WTC11 (cell line): ENCODE measurements around the gene TFAP2B. TPM values are rescaled to one million over a fixed set of nuclear protein-coding genes. Genes with fewer than 3 reads are reported as not detected.

Experiments used
- ATAC-seq: fragments of 200-7000 bp; cut with Tn5 transposase; 2 replicates; pipeline ENCODE4 v1.10.0; 2021; ENCODE audit warnings: mild to moderate bottlenecking, moderate library complexity
- CTCF ChIA-PET: fragments of 300-600 bp; sonication (Branson Sonifier 250); formaldehyde crosslinking; loops from one replicate; lab custom pipeline; 2021; ENCODE audit warnings: antibody characterized with exemption; lab: Charles Lee
- POLR2A ChIA-PET: fragments of 350-600 bp; sonication (Branson Sonifier 250); formaldehyde crosslinking; loops from one replicate; lab custom pipeline; 2021; ENCODE audit warnings: antibody characterized with exemption; lab: Charles Lee
- DNase-seq: peaks from one replicate; pipeline ENCODE4 v3.0.0; 2021; ENCODE audit warnings: low spot score
- H3K27ac Mint-ChIP-seq: 2 replicates; pipeline ENCODE4 v1.8.0; 2021; ENCODE audit warnings: mixed read lengths
- H3K27me3 Mint-ChIP-seq: 2 replicates; pipeline ENCODE4 v1.8.0; 2021; ENCODE audit warnings: low read depth, mild to moderate bottlenecking, moderate library complexity, mixed read lengths
- H3K36me3 Mint-ChIP-seq: 2 replicates; pipeline ENCODE4 v1.8.0; 2021; ENCODE audit warnings: mixed read lengths
- H3K4me1 Mint-ChIP-seq: 2 replicates; pipeline ENCODE4 v1.8.0; 2022; ENCODE audit warnings: mixed read lengths
- H3K4me3 Mint-ChIP-seq: 2 replicates; pipeline ENCODE4 v1.8.0; 2021; ENCODE audit warnings: mild to moderate bottlenecking, moderate library complexity, mixed read lengths
- H3K9me3 Mint-ChIP-seq: 2 replicates; pipeline ENCODE4 v1.8.0; 2021; ENCODE audit warnings: mixed read lengths
- ATF1 ChIP-seq: sonication (generic); formaldehyde crosslinking; IDR thresholded peaks from 2 replicates; pipeline ENCODE4 v1.8.1; 2023; ENCODE audit warnings: mild to moderate bottlenecking, moderate library complexity, missing genetic modification reagents
- CREM ChIP-seq: sonication (generic); formaldehyde crosslinking; IDR thresholded peaks from 2 replicates; pipeline ENCODE4 v1.8.1; 2022; ENCODE audit warnings: mild to moderate bottlenecking, missing genetic modification reagents, moderate library complexity
- ERG ChIP-seq: fragments of 250-450 bp; sonication (Bioruptor Pico); IDR thresholded peaks from 2 replicates; pipeline ENCODE4 v1.8.0; 2021; ENCODE audit warnings: mild to moderate bottlenecking
- JAZF1 ChIP-seq: fragments of 250-450 bp; sonication (Bioruptor Pico); IDR thresholded peaks from 2 replicates; pipeline ENCODE4 v1.9.0; 2021; ENCODE audit warnings: moderate library complexity, mild to moderate bottlenecking, inconsistent platforms
- NFYB ChIP-seq: sonication (generic); formaldehyde crosslinking; conservative IDR thresholded peaks from 2 replicates; pipeline ENCODE4 v1.8.0; 2022; ENCODE audit warnings: low read depth, missing genetic modification reagents
- NR1H2 ChIP-seq: sonication (generic); formaldehyde crosslinking; IDR thresholded peaks from 2 replicates; pipeline ENCODE4 v1.9.0; 2021; ENCODE audit warnings: mild to moderate bottlenecking, moderate library complexity, missing genetic modification reagents
- NR2C2 ChIP-seq: sonication (generic); formaldehyde crosslinking; IDR thresholded peaks from 2 replicates; pipeline ENCODE4 v1.8.0; 2022; ENCODE audit warnings: mild to moderate bottlenecking, missing genetic modification reagents
- RELA ChIP-seq: sonication (generic); formaldehyde crosslinking; IDR thresholded peaks from 2 replicates; pipeline ENCODE4 v1.8.1; 2022; ENCODE audit warnings: missing genetic modification reagents, mild to moderate bottlenecking, borderline replicate concordance
- SOX15 ChIP-seq: fragments of 250-450 bp; sonication (Bioruptor Pico); IDR thresholded peaks from 2 replicates; pipeline ENCODE4 v1.9.0; 2021; ENCODE audit warnings: mild to moderate bottlenecking
- ZBTB43 ChIP-seq: sonication (generic); formaldehyde crosslinking; IDR thresholded peaks from 2 replicates; pipeline ENCODE4 v1.8.1; 2023; ENCODE audit warnings: mild to moderate bottlenecking, missing genetic modification reagents
- ZNF425 ChIP-seq: fragments of 250-450 bp; sonication (Bioruptor Pico); conservative IDR thresholded peaks from 2 replicates; pipeline ENCODE4 v1.9.0; 2021; ENCODE audit warnings: mild to moderate bottlenecking
- ZNF671 ChIP-seq: fragments of 250-450 bp; sonication (Bioruptor Pico); IDR thresholded peaks from 2 replicates; pipeline ENCODE4 v1.8.0; 2021; ENCODE audit warnings: mild to moderate bottlenecking
- total RNA-seq: library from RNA; stranded (reverse); gene quantifications from 3 replicates; pipeline ENCODE4 v1.2.3, GENCODE V29; 2021
- TF ChIP-seq, protein P1 (sequence below): sonication (generic); formaldehyde crosslinking; IDR thresholded peaks from 2 replicates; pipeline ENCODE4 v1.8.1; 2023; ENCODE audit warnings: mild to moderate bottlenecking, missing genetic modification reagents
- TF ChIP-seq, protein P2 (sequence below): sonication (generic); formaldehyde crosslinking; IDR thresholded peaks from 2 replicates; pipeline ENCODE4 v1.8.0; 2022; ENCODE audit warnings: missing genetic modification reagents

TFAP2B gene
- total RNA-seq, 1 experiment from 2014 or later = not detected

DNA sequence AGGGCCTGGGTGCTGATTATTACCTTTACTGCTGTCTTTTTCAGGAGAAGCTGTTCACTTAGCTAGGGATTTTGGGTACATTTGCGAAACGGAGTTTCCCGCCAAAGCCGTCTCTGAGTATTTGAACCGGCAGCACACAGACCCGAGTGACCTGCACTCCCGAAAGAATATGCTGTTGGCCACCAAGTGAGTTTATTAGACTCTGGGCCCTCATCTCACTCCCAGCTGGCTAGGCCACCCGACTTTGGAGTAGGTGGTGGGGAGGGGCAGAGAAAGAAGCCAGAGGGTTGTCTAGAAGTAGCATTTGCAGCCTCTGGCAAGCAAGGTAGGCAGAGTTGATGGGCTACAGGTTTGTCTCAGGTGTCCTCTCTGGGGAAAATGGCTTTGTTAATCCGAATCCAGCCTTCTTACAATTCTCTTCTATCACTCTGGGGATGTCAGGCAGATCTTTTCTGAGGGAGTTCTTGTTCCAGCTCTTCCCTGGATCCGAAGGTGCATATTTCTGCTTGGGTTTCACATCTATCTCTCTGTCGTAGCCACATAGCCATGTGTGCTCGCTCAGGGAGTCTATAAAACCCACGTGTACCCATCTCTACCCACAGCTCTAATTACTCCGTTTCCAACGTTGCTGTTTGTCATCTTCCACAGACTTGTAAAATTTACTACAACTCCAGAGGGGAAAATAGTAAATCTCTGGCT lies 21.6 kb downstream of the TFAP2B start:
- no peak for DNase-seq

GRCh38 chr6:50840811-50841192 lies 22.1 kb downstream of the TFAP2B start:
- ChIA-PET POLR2A (no interaction called here), CTCF (no interaction called here)
- no peak overlapping the region for H3K27ac Mint-ChIP-seq
- ATAC-seq (no peak), DNase-seq (no peak)
- no peak for TF ChIP-seq JAZF1 (CRISPR knock-in tag)
- TF ChIP-seq ATF1 (CRISPR knock-in tag) = no peak
- no peak for TF ChIP-seq CREM (CRISPR knock-in tag)
- no peak for TF ChIP-seq ZNF671 (CRISPR knock-in tag)
- TF ChIP-seq SOX15 (CRISPR knock-in tag) = no peak
- TF ChIP-seq, protein P1, sequence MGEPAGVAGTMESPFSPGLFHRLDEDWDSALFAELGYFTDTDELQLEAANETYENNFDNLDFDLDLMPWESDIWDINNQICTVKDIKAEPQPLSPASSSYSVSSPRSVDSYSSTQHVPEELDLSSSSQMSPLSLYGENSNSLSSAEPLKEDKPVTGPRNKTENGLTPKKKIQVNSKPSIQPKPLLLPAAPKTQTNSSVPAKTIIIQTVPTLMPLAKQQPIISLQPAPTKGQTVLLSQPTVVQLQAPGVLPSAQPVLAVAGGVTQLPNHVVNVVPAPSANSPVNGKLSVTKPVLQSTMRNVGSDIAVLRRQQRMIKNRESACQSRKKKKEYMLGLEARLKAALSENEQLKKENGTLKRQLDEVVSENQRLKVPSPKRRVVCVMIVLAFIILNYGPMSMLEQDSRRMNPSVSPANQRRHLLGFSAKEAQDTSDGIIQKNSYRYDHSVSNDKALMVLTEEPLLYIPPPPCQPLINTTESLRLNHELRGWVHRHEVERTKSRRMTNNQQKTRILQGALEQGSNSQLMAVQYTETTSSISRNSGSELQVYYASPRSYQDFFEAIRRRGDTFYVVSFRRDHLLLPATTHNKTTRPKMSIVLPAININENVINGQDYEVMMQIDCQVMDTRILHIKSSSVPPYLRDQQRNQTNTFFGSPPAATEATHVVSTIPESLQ (CRISPR knock-in tag) = no peak
- TF ChIP-seq, protein P2, sequence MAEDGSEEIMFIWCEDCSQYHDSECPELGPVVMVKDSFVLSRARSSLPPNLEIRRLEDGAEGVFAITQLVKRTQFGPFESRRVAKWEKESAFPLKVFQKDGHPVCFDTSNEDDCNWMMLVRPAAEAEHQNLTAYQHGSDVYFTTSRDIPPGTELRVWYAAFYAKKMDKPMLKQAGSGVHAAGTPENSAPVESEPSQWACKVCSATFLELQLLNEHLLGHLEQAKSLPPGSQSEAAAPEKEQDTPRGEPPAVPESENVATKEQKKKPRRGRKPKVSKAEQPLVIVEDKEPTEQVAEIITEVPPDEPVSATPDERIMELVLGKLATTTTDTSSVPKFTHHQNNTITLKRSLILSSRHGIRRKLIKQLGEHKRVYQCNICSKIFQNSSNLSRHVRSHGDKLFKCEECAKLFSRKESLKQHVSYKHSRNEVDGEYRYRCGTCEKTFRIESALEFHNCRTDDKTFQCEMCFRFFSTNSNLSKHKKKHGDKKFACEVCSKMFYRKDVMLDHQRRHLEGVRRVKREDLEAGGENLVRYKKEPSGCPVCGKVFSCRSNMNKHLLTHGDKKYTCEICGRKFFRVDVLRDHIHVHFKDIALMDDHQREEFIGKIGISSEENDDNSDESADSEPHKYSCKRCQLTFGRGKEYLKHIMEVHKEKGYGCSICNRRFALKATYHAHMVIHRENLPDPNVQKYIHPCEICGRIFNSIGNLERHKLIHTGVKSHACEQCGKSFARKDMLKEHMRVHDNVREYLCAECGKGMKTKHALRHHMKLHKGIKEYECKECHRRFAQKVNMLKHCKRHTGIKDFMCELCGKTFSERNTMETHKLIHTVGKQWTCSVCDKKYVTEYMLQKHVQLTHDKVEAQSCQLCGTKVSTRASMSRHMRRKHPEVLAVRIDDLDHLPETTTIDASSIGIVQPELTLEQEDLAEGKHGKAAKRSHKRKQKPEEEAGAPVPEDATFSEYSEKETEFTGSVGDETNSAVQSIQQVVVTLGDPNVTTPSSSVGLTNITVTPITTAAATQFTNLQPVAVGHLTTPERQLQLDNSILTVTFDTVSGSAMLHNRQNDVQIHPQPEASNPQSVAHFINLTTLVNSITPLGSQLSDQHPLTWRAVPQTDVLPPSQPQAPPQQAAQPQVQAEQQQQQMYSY = no peak
- TF ChIP-seq NR1H2 (CRISPR knock-in tag) = no peak
- TF ChIP-seq NFYB (CRISPR knock-in tag) = no peak
- no peak for TF ChIP-seq RELA (CRISPR knock-in tag)
- H3K4me1 Mint-ChIP-seq = peaks cover 70% of the 10 kb centered on the region
- H3K4me3 Mint-ChIP-seq = peak overlapping the region; percentile 12
- H3K36me3 Mint-ChIP-seq = no peaks in the 10 kb centered on the region
- peaks cover 100% of the 10 kb centered on the region for H3K27me3 Mint-ChIP-seq
- no peaks in the 10 kb centered on the region for H3K9me3 Mint-ChIP-seq

More for the DNA sequence above, 21.6 kb downstream of the TFAP2B start:
- ChIA-PET CTCF (interaction anchor here (1.0 to 1.1 kb wide), 2 partner anchors 9 to 11 kb away, joined by 4 to 5 read pairs; no protein-coding TSS in a partner anchor), POLR2A (no interaction called here)
- Mint-ChIP-seq H3K36me3 (no peaks in the 10 kb centered on the region), H3K4me1 (peaks cover 70% of the 10 kb centered on the region), H3K27me3 (peaks cover 100% of the 10 kb centered on the region), H3K4me3 (peak overlapping the region; percentile 12), H3K9me3 (no peaks in the 10 kb centered on the region), H3K27ac (no peak overlapping the region)
- TF ChIP-seq JAZF1 (CRISPR knock-in tag) = no peak
- no peak for TF ChIP-seq ERG (CRISPR knock-in tag)
- TF ChIP-seq ZBTB43 (CRISPR knock-in tag) = no peak
- TF ChIP-seq NR2C2 = no peak
- no peak; the same call in 1 of the 2 replicates for ATAC-seq

GRCh38 chr6:50842446-50842845 lies 23.8 kb downstream of the TFAP2B start:
- peaks cover 100% of the 10 kb centered on the region for H3K27me3 Mint-ChIP-seq
- peak; percentile 38 for DNase-seq
- CTCF ChIA-PET = interaction anchor here (1.0 to 1.3 kb wide), 4 partner anchors 9 to 1118 kb away, joined by 3 to 4 read pairs (median 4); no protein-coding TSS in a partner anchor
- no peak overlapping the region for H3K27ac Mint-ChIP-seq
- peak; percentile 6 for ATAC-seq
- peaks cover 70% of the 10 kb centered on the region for H3K4me1 Mint-ChIP-seq
- TF ChIP-seq ZNF425 (CRISPR knock-in tag) = no peak
- TF ChIP-seq, all 79 proteins: peak for 0
- POLR2A ChIA-PET = interaction anchor here (2.3 kb wide), 1 partner anchor 12 kb away, joined by 6 read pairs; no protein-coding TSS in a partner anchor
- Mint-ChIP-seq H3K36me3 (no peaks in the 10 kb centered on the region), H3K9me3 (no peaks in the 10 kb centered on the region), H3K4me3 (peak overlapping the region; percentile 77)
